GM12892 (cell line): ENCODE data around the gene RAMP1. TPM values are rescaled to one million over a fixed set of nuclear protein-coding genes. Genes with fewer than 3 reads are reported as not detected.
"Not testable (repeated sequence)": the region's sequence is repeated elsewhere in the genome, so short reads cannot be mapped to it uniquely, and the experiment has no call there.

Experiments used
- DNase-seq: peaks from one replicate; pipeline ENCODE4 v3.0.0; 2011; ENCODE audit not compliant: insufficient read length
- FAIRE-seq: peaks from 2 replicates; lab custom pipeline; 2011; peaks lifted over from hg19 to GRCh38; lab: Jason Lieb, UNC
- POLR2A ChIP-seq: IDR thresholded peaks from 2 replicates; pipeline ENCODE4 v1.6.1; 2011; ENCODE audit warnings: low read depth, low read length, control low read depth
- POLR2AphosphoS5 ChIP-seq: IDR thresholded peaks from 2 replicates; pipeline ENCODE4 v1.6.1; 2011; ENCODE audit warnings: low read depth, low read length, control low read depth
- TAF1 ChIP-seq: IDR thresholded peaks from 2 replicates; pipeline ENCODE4 v1.6.1; 2011; ENCODE audit warnings: low read depth, mild to moderate bottlenecking, control low read depth, low read length, borderline replicate concordance
- polyA plus RNA-seq: library from polyadenylated mRNA; unstranded; fragments of >200 nt; gene quantifications from one replicate; pipeline ENCODE4 v1.2.1, GENCODE V29; 2012; ENCODE audit warnings: missing spikeins, inconsistent platforms; ENCODE audit not compliant: missing spikeins

Gene RAMP1
- polyA plus RNA-seq = not detected

DNA sequence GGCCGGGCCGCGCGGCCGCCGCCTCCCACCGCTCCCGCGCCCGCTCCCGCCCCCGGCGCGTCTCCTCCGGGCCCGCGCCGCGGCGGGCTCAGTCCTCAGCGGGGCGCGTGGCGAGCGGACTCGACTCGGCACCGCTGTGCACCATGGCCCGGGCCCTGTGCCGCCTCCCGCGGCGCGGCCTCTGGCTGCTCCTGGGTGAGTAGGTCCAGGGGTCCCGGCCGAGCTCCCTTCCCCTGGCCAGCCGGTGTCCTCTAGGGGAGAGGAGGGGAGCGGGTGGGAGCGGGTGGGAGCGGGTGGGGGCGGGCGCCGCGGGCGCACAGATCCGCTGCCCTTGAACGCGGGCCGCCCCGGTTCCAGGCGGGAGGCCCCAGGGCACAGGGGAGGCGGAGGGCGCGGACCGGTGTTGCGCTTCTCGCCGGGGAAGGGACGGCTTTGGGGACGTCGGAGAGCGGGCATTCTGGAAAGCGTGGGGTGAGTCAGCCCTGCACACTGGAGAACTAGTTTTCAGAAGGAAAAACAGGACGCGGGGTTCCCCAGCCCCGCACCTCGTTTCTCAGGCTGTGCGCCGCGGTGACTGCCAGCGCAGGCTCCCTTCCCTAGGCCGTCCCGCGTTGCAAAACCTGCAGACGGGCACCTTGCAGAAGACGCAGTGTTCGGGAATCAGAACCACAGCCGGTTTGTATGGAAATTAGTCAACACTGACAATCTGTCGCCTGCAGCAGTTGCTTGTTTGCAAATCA lies at the start of gene RAMP1:
RAMP1 (plus strand) TSS at position 91 of the 740 bp plus-strand sequence; CDS start at position 144, 53 bp downstream.
- TF ChIP-seq POLR2AphosphoS5 = no peak
- no peak for TF ChIP-seq TAF1
- TF ChIP-seq POLR2A = no peak
- DNase-seq (peak; percentile 10), FAIRE-seq (no peak)

DNA sequence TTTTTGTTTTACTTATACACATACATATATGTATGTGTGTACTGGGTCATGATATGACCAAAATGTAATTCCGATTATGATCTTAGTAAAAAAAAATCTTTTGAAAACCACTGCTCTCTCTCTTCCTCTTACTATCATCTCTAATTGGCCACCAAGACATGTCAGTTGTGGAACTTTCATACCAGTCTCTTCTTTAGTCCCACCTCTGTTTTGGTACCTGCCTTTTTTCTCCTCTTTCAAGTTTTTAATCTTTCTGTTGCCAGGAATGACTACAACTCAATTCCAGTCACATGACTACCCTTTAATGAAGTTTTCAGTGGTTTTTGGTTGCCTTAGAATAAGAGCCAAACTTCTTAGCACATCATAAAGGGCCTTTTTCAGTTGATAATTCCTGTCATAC lies 43.8 kb upstream of the RAMP1 start:
- TF ChIP-seq POLR2A = no peak
- no peak for TF ChIP-seq TAF1
- no peak for TF ChIP-seq POLR2AphosphoS5
- no peak for DNase-seq
- no peak for FAIRE-seq

DNA sequence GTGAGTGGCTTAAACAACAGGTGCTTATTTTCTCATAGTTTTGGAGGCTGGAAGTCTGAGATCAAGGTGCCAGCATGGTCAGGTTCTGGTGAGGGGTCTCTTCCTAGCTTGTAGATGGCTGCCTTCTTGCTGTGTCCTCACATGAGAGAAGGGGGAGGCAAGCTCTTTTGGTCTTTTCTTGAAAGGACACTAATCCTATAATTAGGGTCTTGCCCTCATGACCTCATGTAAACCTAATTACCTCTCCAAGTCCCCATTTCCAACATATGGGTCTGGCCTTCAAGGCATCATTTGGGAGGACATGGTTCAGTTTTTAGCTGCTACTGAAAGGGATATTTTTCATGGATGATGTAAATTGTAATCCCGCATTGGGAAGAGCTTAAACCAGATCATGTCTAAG lies 42.9 kb upstream of the RAMP1 start:
- FAIRE-seq = no peak
- TF ChIP-seq TAF1 = no peak
- no peak for TF ChIP-seq POLR2AphosphoS5
- no peak for TF ChIP-seq POLR2A
- no peak for DNase-seq

DNA sequence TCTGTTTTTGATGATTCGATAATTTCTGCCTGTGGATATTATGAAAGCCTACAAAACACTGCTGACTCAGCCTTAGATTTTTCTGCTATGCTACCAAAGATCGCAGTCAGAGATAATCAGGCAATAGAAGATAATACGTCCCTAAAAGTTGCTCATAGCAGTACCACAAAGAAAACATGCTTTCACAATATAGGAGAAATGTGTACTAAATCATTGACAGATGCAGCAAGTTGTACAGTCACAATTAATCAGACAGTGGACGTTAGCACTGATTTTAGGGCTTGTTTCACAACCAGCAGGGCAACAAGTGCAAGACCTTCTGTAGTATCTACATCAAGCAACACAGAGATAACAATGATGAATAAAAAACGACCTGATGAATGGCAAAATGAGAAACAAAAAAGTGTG lies 41.4 kb upstream of the RAMP1 start:
- DNase-seq = no peak
- TF ChIP-seq TAF1 = no peak
- no peak for TF ChIP-seq POLR2AphosphoS5
- no peak for TF ChIP-seq POLR2A
- no peak for FAIRE-seq

DNA sequence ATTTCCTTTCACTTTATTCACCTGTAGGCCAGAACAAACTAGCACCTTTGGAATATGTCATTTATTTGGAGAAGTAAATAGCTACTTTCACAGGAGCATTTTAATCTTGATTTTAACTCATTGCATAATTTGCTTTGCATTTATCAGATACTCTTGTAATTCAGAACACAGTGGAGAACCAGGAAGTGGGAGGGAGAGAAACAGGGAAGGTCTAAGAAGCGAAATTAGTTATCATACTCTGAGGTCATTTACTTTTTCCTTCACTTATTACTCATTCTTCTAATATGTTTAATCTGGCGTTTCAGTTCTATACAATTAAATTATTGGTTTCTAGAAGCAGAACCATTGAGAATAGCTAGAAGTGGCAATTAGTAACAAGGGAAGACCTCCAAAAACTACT lies 40.2 kb upstream of the RAMP1 start:
- FAIRE-seq (no peak), DNase-seq (no peak)
- TF ChIP-seq POLR2AphosphoS5 = no peak
- no peak for TF ChIP-seq TAF1
- no peak for TF ChIP-seq POLR2A

DNA sequence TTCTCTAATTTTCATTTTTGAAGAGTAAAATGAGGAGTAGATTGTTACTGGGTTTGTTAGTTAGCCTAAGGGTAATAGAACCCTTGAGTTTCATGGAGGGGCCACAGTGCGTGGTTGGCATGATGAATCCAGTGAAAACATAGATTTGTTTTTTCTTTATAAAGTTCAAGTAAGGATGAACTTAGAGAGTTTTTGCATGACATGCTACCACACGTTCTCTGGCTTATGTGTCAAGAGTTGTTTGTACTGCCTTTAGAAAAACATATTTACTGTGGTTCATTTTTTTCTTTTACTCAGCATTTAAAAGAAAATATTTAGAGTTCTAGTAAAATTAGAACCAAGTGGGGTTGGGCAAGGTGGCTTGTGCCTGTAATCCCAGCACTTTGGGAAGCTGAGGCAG lies 39.0 kb upstream of the RAMP1 start:
- DNase-seq (no peak), FAIRE-seq (no peak)
- no peak for TF ChIP-seq POLR2AphosphoS5
- no peak for TF ChIP-seq TAF1
- no peak for TF ChIP-seq POLR2A

DNA sequence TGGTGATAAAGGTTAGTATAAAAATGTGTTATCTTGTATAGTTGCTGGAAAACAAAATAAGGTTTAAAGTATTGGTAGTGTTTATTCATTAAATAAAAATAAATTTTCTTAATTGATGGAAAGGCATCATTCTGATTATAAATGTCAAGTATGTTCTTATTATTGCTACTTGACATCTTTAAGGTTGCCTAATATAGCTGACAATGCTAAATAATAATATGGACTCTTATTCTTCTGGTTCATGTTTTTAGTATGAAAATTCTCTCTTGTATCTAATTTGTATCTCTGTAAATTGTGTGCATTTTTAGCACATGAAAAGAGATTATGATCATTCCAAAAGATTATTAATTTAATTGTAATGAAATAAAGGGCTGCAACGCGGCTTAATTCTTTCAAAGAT lies 35.9 kb upstream of the RAMP1 start:
- DNase-seq (no peak), FAIRE-seq (no peak)
- TF ChIP-seq POLR2AphosphoS5 (no peak), POLR2A (no peak)

DNA sequence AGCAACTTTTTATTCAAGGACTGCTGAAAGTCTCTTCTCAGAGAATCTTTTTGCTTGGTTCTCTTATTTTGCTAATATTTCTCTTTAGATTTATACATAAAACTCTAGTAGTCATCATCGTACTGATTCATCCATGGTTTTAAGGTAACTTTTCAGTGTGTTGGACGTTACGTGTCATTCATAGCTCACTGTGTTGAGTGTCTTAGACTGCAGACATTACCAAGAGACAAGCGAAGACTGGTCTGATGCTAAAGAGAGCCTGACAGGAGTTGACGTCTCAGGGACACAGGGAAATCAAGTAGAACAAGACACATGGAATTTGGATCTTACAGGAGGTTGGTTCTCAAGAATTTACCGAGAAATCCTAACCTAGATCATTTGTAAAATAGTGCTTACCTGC lies 35.3 kb upstream of the RAMP1 start:
- TF ChIP-seq TAF1 (no peak), POLR2A (no peak), POLR2AphosphoS5 (no peak)
- FAIRE-seq (no peak), DNase-seq (no peak)

DNA sequence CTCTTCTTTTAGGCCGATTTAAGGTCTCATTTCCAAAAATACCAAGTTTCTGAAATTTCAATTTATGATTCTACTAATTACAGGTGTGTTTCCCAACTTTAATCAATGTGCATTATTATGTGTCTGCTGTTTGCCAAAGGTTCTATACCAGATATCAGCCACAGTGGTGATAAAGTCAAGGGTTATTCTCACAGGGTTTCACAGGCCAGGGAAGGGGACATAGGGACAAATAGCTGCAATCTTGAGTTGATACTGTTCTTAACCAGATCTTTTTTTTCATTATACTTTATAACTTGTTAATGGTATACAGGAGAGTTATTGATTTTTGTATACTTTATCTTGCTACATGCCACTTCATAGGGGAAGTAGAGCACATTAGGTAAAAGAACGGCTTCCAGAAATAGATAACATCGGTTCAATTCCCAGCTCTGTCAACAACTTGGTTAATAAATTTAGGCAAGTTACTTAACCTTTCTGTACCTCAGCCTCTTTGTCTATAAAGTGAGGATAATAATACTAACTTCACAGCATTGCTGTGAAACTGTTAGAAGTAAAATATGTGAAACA lies 31.9 kb upstream of the RAMP1 start:
- FAIRE-seq = no peak
- no peak for DNase-seq
- no peak for TF ChIP-seq POLR2A
- no peak for TF ChIP-seq TAF1
- TF ChIP-seq POLR2AphosphoS5 = no peak

DNA sequence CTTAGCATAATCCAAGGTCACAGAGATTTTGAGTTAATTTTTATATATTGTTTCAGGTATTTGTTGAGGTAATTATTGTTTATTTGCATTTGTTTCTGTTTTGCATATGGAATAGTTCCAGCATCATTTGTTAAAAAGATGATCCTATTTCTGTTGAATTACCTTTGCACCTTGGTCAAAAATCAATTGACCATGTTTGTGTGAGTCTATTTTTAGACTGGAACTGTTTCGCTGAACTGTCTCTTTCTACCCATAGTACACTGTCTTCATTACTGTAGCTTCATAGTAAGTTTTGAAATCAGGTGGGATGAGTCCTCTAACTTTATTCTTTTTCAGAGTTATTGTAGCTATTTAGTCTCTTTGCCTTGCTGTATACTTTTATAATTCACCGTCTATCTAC lies 28.9 kb upstream of the RAMP1 start:
- DNase-seq (no peak), FAIRE-seq (no peak)
- no peak for TF ChIP-seq POLR2AphosphoS5

DNA sequence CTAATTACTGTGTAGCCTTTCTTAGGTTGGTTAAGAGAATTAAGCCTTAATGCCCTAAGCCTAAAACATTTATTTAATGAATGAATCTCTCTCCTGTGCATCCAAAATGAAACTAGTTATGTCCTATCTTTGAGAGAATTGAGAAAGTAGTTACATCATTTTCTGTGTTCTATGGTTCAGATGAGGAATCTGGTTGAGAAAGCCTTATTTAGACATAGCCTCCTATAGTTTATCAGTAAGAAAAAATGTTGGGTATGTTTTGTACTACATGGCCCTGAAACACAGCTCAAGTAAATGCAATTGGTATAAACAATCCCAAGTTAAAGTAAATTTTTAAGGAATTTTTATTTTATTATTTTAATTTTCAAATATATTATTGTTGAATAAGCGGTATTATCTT lies 25.9 kb upstream of the RAMP1 start:
- DNase-seq (no peak), FAIRE-seq (no peak)
- TF ChIP-seq TAF1 = no peak
- TF ChIP-seq POLR2AphosphoS5 = no peak
- no peak for TF ChIP-seq POLR2A

DNA sequence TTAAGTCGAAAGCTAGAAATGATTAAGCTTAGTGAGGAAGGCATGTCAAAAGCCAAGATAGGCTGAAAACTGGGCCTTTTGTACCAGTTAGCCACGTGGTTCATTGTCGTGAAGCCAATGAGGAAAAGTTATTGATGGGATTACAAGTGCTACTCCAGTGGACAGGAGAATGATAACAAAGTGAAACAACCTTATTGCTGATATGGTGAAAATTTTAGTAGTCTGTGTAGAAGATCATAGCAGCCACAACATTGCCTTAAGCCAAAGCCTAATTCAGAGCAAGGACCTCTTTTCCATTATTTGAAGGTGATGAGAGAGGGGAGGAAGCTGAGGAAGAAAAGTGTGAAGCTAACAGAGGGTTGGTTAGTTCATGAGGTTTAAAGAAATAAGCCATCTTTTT lies 24.1 kb upstream of the RAMP1 start:
- FAIRE-seq = no peak
- DNase-seq = no peak
- TF ChIP-seq TAF1 = no peak
- TF ChIP-seq POLR2A = no peak
- no peak for TF ChIP-seq POLR2AphosphoS5

DNA sequence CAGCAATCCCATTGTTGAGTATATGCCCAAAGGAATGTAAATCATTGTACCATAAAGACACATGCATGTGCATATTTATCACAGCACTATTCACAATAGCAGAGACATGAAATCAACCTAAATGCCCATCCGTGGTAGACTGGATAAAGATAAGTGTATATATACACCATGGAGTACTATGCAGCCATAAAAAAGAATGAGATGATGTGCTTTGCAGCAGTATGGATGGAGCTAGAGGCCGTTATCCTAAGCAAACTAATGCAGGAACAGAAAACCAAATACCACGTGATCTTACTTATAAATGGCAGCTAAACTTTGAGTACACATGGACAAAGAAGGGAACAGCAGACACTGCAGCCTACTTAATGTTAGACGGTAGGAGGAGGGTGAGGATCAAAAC lies 18.4 kb upstream of the RAMP1 start:
- FAIRE-seq = no peak

DNA sequence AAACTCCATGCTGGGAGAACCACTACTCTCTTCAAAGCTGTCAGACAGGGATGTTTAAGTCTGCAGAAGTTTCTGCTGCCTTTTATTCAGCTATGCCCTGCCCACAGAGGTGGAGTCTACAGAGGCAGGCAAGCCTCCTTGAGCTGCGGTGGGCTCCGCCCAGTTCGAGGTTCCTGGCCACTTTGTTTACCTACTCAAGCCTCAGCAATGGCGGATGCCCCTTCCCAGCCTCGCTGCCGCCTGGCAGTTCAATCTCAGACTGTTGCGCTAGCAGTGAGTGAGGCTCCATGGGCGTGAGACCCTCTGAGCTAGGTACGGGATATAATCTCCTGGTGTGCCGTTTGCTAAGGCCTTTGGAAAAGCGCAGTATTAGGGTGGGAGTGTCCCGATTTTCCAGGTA lies 10.5 kb upstream of the RAMP1 start:
- not testable (repeated sequence) for FAIRE-seq, DNase-seq

More for the DNA sequence above, 18.4 kb upstream of the RAMP1 start:
- no peak for DNase-seq
- TF ChIP-seq POLR2AphosphoS5 = no peak
